SK-N-MC (cell line): ENCODE data around the gene CCDC88C.
"Not testable (repeated sequence)": the region's sequence is repeated elsewhere in the genome, so short reads cannot be mapped to it uniquely, and the experiment has no call there.

Experiments
- DNase-seq: peaks from one replicate; pipeline ENCODE4 v3.0.0-alpha.2; 2011; ENCODE audit warnings: low read depth, low spot score
- H3K27ac ChIP-seq: fragments of 200-600 bp; sonication (generic); 2 replicates; pipeline ENCODE4 v1.5.1; 2016; ENCODE audit warnings: mixed run types
- H3K36me3 ChIP-seq: fragments of 200-600 bp; sonication (generic); 2 replicates; pipeline ENCODE4 v1.6.1; 2017; ENCODE audit warnings: antibody characterized with exemption, low read length, mixed read lengths; ENCODE audit not compliant: insufficient read depth
- H3K4me3 ChIP-seq: fragments of 200-600 bp; sonication (generic); 2 replicates; pipeline ENCODE4 v1.5.1; 2016
- H3K9ac ChIP-seq: fragments of 200-600 bp; sonication (generic); 2 replicates; pipeline ENCODE4 v1.8.0; 2017; ENCODE audit warnings: mixed run types, mixed read lengths; ENCODE audit not compliant: insufficient read length
- H3K9me3 ChIP-seq: fragments of 200-600 bp; sonication (generic); 2 replicates; pipeline ENCODE4 v1.6.1; 2017; ENCODE audit warnings: low read depth, mild to moderate bottlenecking, antibody characterized with exemption, low read length, moderate library complexity, mixed read lengths
- EZH2 ChIP-seq: fragments of 200-600 bp; sonication (generic); IDR thresholded peaks from one replicate; pipeline ENCODE4 v1.6.1; 2017; ENCODE audit warnings: antibody characterized with exemption
- FOXP2 ChIP-seq: optimal IDR thresholded peaks from 2 replicates; pipeline ENCODE3; 2011; ENCODE audit warnings: mild to moderate bottlenecking, moderate library complexity; ENCODE audit not compliant: insufficient read depth; ENCODE audit errors: extremely low read length, control extremely low read depth
- POLR2AphosphoS5 ChIP-seq: IDR thresholded peaks from 2 replicates; pipeline ENCODE4 v1.6.1; 2012; ENCODE audit warnings: mild to moderate bottlenecking, low read depth, low read length, borderline replicate concordance

The CCDC88C gene

DNA sequence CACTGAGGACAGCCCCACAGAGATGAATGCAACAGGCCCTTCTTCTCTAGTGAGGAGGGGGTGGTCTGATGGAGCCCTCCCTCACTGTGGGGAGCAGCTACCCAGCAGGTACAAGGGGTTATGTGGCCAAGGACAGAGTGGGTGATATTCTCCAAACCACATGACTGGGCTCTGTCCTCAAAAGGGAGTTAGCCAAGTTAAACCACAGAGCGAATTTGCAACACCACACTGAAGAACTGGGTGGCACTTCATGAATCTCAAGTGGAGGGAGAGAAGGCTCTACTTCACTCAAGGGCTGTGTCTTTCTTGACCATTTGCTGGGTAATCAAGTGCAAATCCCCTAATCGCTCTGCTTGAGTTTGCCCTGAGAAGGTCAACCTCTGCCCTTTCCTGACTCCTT, 185.6 kb downstream of the CCDC88C start:
- H3K9me3 ChIP-seq = no peaks in the 10 kb centered on the region
- H3K27ac ChIP-seq = no peak overlapping the region
- no peak for DNase-seq
- H3K9ac ChIP-seq = no peak overlapping the region
- H3K36me3 ChIP-seq = no peaks in the 10 kb centered on the region
- TF ChIP-seq FOXP2 = no peak
- TF ChIP-seq EZH2 = no peak
- TF ChIP-seq POLR2AphosphoS5 = no peak
- H3K4me3 ChIP-seq = no peak overlapping the region

DNA sequence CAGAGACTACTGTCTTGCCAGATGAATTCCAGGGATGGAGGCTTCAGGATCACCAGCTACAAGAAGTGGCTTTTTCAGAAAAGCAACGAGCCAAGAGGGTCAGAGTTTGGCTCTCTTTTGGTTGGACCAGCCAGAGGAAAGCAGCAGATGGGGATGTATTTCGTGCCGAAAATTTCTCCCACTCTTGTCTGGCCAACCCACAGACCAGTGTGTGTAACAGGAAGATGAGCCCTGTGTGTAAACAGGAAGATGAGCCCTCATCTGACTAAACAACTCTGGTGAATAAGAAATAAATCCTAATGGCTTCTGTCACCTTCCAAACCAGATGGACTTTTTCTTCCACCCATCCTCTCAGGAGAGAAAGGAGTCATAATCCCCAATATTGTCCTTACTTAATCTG, 186.2 kb downstream of the CCDC88C start:
- no peak overlapping the region for H3K4me3 ChIP-seq
- H3K9ac ChIP-seq = no peak overlapping the region
- TF ChIP-seq FOXP2 (no peak), POLR2AphosphoS5 (no peak), EZH2 (no peak)
- H3K9me3 ChIP-seq = no peaks in the 10 kb centered on the region
- no peaks in the 10 kb centered on the region for H3K36me3 ChIP-seq
- no peak for DNase-seq
- no peak overlapping the region for H3K27ac ChIP-seq

DNA sequence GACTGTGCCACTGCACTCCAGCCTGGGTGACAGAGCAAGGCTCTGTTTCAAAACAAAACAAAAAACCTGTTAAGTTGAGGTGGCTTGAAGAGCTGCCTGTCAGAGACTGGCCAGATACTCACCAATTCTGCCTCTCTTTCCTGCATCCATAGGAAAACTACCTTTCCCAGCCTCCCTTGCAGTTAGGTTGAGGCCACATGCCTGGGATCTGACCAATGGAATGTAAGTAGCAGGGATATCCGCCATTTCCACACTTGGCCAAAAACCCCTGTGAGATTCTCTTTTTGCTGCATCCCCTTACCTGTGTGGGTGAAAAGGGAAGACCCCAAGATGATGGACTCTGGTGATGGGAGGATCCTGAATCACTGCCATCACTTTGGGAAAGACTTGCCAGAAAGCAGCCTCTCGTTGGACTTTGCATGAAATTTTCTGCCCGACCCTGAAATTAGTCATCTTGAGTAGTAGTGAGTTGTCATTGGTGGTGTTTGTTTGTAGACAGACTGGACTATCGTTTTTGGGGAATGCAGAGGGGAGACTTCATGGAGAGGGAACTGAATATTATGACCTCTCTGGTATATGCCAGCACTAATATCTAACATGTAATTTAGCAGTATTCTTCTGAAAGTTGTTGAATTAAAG, 187.1 kb downstream of the CCDC88C start:
- Histone ChIP-seq H3K4me3 (no peak overlapping the region), H3K9ac (no peak overlapping the region), H3K36me3 (no peaks in the 10 kb centered on the region), H3K27ac (no peak overlapping the region), H3K9me3 (no peaks in the 10 kb centered on the region)
- DNase-seq = no peak
- TF ChIP-seq EZH2 (no peak), FOXP2 (no peak), POLR2AphosphoS5 (no peak)

DNA sequence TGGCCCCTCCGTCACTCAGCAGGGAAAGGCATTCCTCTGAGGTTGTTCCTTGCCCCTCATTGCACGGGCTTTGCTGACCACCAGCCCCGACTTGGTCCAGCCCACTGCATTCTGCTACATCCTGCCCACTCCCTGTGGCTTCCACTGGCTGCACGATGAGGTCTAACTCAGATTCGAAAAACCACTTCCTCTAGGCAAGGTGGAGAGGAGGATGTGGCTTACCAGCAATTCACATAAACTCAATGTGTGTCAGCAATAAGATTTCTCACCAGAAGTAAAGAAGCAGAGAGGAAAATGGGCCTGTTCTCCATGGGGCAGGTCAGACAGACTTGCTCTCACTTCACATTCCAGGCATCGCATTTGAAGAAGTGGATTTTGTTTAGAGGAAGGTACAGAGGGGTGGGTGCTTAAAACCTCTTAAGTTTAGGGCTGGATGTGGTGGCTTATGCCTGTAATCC, 187.8 kb downstream of the CCDC88C start:
- no peak overlapping the region for H3K4me3 ChIP-seq

DNA sequence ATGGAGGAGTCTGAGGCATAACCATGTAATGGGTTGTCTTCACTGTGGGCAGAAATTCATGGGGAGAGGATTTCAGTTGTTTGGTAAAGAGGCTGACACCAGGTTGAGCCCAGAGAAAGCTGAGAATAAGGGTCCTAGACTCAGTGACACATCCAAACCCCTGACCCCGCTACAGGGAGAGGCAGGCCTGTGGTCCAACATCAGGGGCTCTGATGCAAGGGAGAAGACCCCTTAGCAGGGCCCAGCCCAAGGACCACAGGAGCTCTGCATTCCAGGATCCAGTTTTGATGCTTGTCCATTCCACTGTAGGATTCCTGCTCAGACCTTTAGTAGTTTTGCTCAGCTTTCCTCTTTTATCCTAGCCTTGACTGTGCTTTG, 188.6 kb downstream of the CCDC88C start:
- Histone ChIP-seq H3K4me3 (no peak overlapping the region), H3K27ac (no peak overlapping the region), H3K9me3 (no peaks in the 10 kb centered on the region), H3K9ac (no peak overlapping the region), H3K36me3 (no peaks in the 10 kb centered on the region)
- DNase-seq = no peak
- no peak for TF ChIP-seq POLR2AphosphoS5
- no peak for TF ChIP-seq FOXP2
- no peak for TF ChIP-seq EZH2

More for the DNA sequence above, 187.8 kb downstream of the CCDC88C start:
- H3K9me3 ChIP-seq = no peaks in the 10 kb centered on the region
- no peaks in the 10 kb centered on the region for H3K36me3 ChIP-seq
- no peak overlapping the region for H3K9ac ChIP-seq
- no peak overlapping the region for H3K27ac ChIP-seq
- no peak for TF ChIP-seq FOXP2
- DNase-seq = no peak

DNA sequence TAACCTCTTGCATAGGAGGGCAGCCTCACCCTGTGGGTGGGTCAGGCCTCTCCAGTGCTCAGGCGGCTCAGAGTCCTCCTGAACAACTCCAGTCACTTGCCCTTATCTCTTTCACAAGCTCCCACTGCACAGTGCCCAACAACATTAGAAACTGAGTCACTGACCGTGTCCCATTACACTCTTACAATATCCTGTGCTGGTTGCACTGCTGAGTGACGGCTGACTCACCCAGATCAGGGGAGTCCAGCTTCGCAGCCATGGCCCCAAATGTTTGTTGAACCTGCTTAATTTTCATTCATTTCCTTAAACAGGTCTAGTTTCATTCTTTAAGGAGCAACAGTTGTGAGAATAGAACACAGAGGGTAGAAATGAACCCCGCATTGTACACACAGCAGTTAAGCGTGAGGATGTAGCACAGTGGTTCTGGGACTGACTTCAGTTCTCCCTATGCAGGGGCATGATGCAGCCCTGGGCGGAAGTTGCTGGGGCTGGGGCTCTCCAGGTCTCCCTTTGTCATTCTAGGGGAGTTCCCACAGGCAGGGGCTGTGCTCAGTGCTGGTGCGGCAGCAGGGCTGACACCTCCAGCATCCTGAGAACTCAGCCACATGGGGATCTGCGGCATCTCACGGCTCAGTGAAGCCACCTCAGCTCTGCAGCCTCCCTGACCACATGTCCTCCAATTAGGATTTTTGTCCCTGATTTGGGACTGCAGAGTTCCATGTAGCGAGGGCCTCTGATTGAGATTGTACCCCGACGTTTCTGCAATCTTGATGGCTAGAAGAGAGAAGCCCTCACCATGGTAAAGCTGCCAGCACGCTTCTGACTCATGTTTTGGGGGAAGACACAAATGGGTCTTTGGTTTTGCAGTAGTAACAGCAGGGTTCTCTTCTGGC, 189.3 kb downstream of the CCDC88C start:
- Histone ChIP-seq H3K4me3 (no peak overlapping the region), H3K9me3 (no peaks in the 10 kb centered on the region), H3K27ac (no peak overlapping the region), H3K36me3 (no peaks in the 10 kb centered on the region), H3K9ac (no peak overlapping the region)
- TF ChIP-seq EZH2 (no peak), FOXP2 (no peak)
- no peak for DNase-seq

DNA sequence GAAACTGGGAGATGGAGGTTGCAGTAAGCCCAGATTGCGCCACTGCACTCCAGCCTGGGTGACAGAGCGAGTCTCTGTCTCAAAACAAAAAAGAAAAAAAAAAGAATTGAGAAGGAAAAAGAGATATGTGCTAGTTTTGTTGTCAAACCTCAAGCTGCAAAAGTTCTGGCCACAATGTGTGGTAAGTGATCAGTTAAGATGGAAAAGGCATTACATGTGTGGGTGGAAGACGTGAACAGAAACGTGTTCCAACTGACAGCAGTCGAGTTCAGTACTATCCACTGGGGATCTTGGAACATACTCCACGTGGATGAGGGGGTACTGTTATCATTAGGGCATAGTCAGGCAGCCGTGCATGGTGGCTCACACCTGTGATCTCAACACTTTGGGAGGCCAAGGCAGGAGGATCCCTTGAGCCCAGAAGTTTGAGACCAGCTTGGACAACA, 190.4 kb downstream of the CCDC88C start:
- no peak for TF ChIP-seq POLR2AphosphoS5
- no peak for TF ChIP-seq EZH2
- no peak for TF ChIP-seq FOXP2
- DNase-seq = no peak
- Histone ChIP-seq H3K27ac (no peak overlapping the region), H3K36me3 (no peaks in the 10 kb centered on the region), H3K9ac (no peak overlapping the region), H3K4me3 (no peak overlapping the region), H3K9me3 (no peaks in the 10 kb centered on the region)

DNA sequence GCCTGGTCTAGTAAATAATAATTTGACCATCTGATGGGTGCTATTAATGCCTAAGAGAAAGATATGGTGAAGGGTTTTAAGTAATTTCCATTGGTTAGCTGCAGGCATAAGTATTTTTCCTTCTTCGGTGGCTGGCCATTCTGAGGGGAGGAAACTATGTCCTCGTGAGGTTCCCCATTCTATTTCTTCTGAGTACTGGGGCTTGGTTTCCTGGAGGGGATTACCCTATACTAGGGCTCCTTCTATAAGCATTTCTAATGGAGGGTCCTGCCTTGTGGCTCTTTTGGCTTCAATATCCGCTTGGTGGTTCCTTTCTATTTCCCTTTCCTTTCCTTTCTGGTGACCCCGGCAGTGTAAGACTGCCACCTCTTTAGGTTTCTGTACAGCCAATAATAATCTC, 191.3 kb downstream of the CCDC88C start:
- DNase-seq = not testable (repeated sequence)

DNA sequence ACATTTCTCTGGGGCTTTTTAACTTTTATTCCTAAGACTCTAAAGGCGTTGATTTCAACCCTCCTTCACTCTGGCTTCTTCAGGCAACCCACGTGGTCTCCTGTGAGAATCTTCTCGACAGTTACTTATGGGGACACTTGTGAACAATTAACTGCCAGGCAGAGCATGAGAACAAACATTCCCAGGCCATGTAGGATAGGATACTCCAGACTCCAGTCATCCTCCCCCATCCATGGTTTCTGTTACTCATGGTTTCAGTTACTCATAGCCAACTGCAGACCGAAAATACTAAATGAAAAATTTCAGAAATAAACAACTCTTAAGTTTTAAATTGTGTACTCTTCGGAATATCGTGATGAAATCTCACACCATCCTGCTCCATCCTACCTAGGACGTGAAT, 192.6 kb downstream of the CCDC88C start:
- TF ChIP-seq POLR2AphosphoS5 (no peak), EZH2 (no peak)
- H3K27ac ChIP-seq = no peak overlapping the region
- no peak overlapping the region for H3K9ac ChIP-seq
- H3K36me3 ChIP-seq = no peaks in the 10 kb centered on the region
- DNase-seq = no peak
- no peak overlapping the region for H3K4me3 ChIP-seq
- no peaks in the 10 kb centered on the region for H3K9me3 ChIP-seq

More for the DNA sequence above, 191.3 kb downstream of the CCDC88C start:
- not testable (repeated sequence) for H3K36me3 ChIP-seq, H3K9ac ChIP-seq, H3K4me3 ChIP-seq, H3K27ac ChIP-seq, H3K9me3 ChIP-seq
